Measurements from ENCODE around the gene BHLHE40.

GRCh38 chr3:4950948-4951347 is 28.3 kb upstream of the BHLHE40 start:
- TF ChIP-seq CTCF (IDR thresholded peaks at IDR 0.05) (no peak), POLR2A (IDR thresholded peaks at IDR 0.05) (no peak), POLR2AphosphoS5 (IDR thresholded peaks at IDR 0.05) (no peak)
